GM12801 (cell line): Measurements from ENCODE around the gene KIAA1755.

Experiments used
- TF ChIP-seq, protein P1 (sequence below): IDR thresholded peaks from one replicate; pipeline ENCODE4 v1.5.1; 2011; ENCODE audit warnings: control low read depth; ENCODE audit not compliant: insufficient read length; ENCODE audit errors: extremely low read depth

Gene KIAA1755

DNA sequence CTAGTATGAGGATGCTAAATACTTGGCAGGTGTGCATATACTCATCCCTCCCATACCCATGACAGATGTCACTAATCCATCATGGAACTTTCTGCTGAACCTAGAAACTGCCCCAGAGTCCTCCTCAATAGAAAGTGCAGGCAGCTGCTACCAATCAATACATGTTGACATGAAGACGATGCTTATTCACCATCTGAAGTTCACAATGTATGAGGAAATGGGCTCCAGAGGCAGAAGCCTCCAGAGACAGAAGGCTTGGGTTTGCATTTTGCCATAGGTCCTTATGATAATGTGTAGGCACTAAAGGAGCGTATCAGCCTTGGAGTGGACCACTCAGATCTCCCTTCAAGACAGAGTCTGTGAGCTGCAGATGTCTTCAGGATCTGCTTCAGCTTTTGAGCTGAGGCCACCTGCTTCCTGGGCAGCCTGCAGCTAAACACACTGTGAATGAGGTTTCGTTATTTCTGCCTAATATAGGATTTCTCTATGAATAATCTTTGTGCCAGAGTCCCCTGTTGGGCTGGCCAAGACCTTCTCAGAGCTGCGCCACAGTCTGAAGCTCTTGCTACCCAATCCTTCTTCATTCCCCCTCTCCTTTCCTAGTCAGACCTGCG lies 7.5 kb upstream of the KIAA1755 start:
- TF ChIP-seq, protein P1, sequence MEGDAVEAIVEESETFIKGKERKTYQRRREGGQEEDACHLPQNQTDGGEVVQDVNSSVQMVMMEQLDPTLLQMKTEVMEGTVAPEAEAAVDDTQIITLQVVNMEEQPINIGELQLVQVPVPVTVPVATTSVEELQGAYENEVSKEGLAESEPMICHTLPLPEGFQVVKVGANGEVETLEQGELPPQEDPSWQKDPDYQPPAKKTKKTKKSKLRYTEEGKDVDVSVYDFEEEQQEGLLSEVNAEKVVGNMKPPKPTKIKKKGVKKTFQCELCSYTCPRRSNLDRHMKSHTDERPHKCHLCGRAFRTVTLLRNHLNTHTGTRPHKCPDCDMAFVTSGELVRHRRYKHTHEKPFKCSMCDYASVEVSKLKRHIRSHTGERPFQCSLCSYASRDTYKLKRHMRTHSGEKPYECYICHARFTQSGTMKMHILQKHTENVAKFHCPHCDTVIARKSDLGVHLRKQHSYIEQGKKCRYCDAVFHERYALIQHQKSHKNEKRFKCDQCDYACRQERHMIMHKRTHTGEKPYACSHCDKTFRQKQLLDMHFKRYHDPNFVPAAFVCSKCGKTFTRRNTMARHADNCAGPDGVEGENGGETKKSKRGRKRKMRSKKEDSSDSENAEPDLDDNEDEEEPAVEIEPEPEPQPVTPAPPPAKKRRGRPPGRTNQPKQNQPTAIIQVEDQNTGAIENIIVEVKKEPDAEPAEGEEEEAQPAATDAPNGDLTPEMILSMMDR = no peak

DNA sequence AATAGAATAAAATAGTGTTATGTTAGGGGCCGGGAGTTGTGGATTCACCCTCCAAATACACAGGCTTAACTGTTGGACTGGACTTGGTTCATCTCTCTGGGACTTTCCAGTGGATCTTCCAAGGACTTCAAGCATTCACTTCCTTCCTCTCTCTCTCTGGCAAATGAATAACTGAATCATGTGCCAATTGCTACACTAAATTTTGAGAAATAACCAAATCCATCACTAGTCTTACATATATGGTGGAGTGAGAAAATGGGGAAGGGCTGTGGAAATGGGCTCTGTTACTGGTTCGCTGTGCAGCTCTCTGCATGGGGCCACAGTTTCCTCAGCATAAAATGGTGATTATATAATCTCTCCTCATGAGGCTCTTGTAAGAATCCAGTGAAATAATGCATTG lies 6.8 kb upstream of the KIAA1755 start:
- TF ChIP-seq, protein P1 = no peak

DNA sequence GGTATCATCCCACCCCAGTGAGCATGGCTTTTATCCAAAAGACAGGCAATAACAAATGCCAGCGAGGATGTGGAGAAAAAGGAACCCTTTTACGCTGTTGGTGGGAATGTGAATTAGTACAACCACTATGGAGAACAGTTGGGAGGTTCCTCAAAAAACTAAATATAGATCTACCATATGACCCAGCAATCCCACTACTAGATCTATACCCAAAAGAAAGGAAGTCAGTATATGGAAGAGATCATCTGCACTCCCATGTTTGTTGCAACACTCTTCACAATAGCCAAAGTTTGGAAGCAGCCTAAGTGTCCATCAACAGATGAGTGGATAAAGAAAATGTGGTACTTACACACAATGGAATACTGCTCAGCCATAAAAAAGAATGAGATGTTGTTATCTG lies 5.9 kb upstream of the KIAA1755 start:
- TF ChIP-seq, protein P1 = no peak

DNA sequence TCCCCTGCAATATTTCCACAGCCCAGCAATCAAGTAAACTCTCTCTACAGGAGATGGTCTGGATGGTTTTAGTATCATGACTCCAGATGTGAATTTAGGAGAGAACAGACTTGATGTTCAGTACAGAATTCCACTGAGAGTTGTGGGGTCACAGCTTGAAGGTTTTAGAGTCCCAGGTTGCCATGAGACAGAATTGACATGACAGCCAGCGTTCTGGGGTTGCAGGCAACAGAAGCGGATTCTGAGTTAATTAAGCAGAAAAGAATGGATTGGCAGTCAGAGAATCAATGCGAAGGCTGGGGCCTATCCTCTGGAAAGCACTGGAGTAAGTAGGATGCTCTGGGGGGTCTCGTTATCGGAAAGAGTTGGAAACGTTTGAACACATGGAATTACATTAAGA lies 2.4 kb upstream of the KIAA1755 start:
- TF ChIP-seq, protein P1 = no peak

DNA sequence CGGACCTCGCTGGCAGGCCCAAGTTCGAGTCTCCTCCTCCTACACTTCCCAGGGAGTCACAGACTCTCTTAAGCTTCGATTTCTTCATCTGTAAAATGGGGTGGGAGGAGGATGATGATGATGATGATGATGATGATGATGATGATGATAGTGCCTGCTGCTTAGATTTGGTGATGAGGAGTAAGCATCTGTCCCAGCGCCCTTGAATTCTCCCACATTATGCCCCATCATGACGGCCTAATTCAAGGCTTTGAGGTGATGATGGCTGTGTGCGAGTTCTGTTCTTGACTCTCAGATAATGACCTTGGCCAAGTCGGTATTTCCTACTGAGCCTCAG lies 487 bp upstream of the KIAA1755 start:
- TF ChIP-seq, protein P1 = no peak

DNA sequence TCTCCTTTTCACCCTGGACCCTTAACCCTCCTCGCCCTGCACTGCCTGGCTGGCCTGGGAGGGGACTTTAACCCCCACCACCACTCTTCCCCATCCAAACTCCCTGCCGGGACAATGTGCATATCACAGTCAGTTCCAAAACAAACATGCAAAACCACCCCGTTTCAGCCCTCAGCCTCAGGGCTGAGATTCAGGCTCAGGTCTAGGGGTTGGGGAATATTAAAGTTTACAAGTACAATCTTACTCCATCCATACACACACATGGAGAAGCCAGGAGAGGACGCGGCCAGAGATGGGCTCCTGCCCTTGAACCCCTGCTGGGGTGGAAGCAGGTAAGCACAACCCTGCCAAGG lies 534 bp downstream of the KIAA1755 start:
- TF ChIP-seq, protein P1 = no peak

DNA sequence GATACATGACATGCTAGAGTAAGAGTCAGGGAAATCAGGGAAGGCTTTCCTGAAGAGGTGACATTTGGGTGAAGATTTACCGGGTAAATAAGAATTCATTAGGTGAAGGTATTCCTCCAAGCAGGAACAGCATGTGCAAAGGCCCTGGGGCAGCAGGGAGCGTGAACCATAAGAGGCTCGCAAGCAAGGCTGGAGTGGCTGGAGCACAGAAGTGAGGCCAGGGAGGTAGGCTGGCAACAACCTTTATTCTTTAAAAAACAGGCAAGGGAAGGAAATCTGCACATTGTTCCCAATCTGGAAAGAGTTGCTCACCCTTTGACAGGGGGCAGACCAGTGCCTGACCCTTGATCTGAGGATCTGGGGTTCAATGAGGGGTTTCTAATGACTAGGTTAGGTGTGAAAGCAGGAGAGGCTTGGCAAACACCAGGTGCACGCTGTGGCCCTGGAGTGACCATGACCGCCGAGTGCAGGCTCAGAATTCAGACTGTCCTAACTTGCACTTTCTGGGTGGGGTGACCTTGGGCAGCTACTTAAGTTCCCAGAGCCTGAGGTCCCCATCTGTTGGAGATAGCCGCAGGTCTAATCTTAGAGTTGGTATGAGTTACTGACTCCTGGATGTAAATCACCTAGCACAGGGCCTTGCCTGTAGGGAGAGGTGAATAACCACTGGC lies 1.9 kb downstream of the KIAA1755 start:
- TF ChIP-seq, protein P1 = no peak

DNA sequence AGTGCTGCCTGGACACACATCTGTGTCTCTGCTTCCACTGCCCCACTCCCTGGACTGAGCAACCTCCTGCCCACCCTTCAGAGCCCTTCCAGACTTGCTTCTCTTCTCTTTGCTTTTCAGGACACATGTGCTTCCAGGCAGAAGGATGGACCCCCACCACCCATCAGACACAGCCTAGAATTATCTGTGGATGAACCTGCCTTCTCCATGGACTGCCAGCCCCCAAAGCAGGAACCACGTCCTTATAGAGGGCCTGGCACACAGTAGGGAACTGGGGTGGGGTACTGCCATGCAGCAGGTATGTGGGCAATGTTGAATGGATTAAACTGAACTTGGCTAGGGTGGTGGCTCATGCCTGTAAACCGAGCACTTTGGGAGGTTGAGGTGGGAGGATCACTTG lies 3.6 kb downstream of the KIAA1755 start:
- TF ChIP-seq, protein P1 = no peak
